ENCODE data around the gene HOXA6. TPM values are rescaled to one million over a fixed set of nuclear protein-coding genes. Genes with fewer than 3 reads are reported as not detected.

Gene HOXA6
- total and polyA plus RNA-seq, 2 of the 4 experiments (the other 2 are of a cell fraction): 1.4 to 1.8 TPM

DNA sequence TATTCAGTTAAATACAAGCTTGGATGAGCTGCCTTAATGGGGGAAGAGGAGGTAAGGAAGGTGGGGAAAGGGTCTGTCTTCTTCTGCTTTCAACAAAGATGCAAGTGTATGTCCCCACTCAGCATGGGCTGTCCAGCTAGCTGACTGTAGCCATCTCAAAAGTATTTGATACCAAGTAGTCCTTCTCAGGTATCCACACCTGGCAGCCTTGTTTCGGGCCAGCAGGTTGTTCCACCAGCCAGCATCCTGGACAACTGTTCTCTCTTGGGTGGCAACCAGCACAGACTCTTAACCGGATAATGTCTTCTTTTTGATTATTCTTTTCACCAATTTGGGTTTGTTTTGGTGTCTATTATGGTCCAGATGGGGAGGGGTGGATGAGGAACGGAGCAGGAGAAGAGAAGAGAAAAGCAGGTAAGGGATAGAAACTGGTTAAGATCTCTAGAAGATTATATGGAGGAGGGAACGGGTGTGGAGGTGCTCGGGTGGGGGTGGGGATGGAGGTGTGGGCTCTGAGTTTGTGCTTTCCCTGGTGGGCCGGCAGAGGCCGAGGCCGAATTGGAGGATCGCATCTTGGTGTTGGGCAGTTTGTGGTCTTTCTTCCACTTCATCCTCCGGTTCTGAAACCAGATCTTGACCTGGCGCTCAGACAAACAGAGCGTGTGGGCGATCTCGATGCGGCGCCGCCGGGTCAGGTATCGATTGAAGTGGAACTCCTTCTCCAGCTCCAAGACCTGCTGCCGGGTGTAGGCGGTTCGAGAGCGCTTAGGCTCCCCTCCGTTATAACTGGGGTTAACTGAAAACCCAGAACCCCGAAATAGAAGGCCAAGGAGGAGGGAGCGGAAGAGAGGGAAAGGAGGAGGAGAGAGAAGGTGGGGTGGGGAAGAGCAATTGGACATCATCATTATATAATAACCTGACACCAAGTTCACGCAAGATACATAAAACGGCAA lies 18.5 kb downstream of the HOXA6 start (continued):
- TF ChIP-seq, protein P1, sequence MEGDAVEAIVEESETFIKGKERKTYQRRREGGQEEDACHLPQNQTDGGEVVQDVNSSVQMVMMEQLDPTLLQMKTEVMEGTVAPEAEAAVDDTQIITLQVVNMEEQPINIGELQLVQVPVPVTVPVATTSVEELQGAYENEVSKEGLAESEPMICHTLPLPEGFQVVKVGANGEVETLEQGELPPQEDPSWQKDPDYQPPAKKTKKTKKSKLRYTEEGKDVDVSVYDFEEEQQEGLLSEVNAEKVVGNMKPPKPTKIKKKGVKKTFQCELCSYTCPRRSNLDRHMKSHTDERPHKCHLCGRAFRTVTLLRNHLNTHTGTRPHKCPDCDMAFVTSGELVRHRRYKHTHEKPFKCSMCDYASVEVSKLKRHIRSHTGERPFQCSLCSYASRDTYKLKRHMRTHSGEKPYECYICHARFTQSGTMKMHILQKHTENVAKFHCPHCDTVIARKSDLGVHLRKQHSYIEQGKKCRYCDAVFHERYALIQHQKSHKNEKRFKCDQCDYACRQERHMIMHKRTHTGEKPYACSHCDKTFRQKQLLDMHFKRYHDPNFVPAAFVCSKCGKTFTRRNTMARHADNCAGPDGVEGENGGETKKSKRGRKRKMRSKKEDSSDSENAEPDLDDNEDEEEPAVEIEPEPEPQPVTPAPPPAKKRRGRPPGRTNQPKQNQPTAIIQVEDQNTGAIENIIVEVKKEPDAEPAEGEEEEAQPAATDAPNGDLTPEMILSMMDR (conservative IDR thresholded peaks at IDR 0.05; ENCODE audit: low read depth, low read length): no peak
- TF ChIP-seq MAZ (IDR thresholded peaks at IDR 0.05; ENCODE audit: borderline replicate concordance, low read depth, low read length): no peak
